Measurements from ENCODE around the gene MINK1.
"Not testable (repeated sequence)": the region's sequence is repeated elsewhere in the genome, so short reads cannot be mapped to it uniquely, and the experiment has no call there.

The MINK1 gene

DNA sequence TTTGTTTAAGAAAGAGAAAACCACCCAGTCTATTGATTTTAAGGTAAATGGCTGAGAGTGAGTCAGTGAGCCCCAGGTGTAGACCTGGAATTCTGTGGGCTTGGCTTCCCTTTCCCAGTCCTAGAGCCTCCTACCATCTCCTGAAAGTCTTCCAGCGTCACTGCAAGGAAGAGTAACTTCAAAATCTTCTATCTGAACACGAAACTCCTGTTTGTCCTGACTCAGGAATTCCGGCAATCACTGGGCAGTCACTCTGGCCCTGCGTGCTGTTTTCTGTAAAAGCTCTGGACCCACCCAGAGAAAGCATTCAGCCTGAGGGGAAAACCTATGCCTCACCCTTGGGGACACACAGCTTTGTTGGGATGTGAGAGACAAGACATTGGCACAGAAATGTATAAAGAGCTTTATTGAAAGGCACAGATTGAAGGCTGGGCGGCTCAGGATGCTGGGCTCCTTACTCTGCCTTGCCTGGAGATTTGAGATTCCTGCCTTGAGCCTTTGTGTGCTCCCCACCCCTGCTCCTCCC is 15.9 kb downstream of the MINK1 start:
- FAIRE-seq = no peak

DNA sequence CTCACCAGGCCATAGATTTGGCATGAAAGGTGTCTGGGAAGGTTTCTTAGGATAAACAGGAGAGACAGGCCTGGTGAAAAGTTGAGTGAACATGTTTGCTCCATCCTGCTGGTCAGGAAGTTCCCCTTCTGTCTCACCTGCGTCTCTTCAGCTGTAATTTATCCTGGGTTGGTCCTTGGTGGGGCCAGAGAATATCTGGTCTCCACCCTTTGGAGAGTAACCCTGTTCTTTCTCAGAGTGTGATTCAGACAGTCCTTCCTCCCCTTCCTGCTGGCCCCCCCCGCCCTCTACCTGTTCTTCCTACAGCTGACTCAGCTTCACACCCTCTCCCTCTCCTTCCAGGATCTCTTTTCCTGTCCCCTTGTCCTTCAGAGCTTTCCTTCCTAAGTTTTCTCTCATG is 17.1 kb downstream of the MINK1 start:
- no peak for FAIRE-seq

DNA sequence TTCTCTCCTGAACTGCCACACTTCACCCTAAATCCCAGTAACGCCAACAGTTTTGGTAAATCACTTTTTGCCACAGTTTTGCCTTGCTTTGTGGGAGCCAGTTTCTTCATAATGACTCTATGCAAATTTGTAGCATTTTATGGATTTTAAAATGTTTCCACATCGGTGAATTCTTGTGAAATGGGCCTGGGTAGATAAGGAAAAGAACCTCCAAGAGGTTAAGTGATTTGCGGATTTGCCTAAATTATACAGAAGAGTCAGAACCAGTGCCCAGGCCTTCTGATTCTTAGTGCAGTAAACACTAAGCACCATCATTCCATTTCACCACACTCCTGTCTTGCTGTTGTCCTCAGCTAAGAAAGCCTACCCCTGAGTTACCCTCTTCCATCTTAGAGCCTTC is 17.9 kb downstream of the MINK1 start:
- no peak for FAIRE-seq

DNA sequence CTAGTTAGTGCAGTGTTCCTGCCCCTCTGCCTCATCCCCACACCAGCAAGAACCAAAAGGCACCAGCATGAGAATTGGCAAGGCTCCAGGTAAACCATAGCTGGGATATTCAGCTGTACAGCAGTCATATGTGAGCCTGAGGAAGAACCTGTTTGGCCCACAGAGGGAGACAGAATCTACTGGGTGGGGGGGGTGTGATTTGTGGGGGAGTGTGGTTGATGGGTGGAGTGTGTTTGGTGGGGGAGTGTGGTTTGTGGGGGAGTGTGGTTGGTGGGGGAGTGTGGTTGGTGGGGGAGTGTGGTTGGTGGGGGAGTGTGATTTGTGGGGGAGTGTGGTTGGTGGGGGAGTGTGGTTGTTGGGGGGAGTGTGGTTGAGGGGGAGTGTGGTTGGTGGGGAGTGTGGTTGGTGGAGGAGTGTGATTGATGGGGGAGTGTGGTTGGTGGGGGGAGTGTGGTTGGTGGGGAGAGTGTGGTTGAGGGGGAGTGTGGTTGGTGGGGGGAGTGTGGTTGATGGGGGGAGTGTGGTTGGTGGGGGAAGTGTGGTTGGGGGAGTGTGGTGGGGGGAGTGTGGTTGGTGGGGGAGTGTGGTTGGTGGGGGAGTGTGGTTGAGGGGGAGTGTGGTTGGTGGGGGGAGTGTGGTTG is 19.5 kb downstream of the MINK1 start:
- no peak for FAIRE-seq

DNA sequence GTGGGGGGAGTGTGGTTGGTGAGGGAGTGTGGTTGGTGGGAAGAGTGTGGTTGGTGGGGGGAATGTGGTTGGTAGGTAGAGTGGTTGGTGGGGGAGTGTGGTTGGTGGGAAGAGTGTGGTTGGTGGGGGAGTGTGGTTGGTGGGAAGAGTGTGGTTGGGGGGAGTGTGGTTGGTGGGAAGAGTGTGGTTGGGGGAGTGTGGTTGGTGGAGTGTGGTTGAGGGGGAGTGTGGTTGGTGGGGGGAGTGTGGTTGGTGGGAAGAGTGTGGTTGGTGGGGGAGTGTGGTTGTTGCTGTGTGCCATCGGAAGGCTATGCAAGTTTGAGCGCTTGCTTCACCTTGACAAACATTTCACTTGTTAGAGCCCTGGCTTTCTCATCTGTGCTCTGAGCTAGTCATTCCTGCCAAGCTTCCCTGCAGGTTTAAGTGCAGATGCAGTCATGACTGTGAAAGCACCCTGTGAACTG is 20.1 kb downstream of the MINK1 start:
- no peak for FAIRE-seq

DNA sequence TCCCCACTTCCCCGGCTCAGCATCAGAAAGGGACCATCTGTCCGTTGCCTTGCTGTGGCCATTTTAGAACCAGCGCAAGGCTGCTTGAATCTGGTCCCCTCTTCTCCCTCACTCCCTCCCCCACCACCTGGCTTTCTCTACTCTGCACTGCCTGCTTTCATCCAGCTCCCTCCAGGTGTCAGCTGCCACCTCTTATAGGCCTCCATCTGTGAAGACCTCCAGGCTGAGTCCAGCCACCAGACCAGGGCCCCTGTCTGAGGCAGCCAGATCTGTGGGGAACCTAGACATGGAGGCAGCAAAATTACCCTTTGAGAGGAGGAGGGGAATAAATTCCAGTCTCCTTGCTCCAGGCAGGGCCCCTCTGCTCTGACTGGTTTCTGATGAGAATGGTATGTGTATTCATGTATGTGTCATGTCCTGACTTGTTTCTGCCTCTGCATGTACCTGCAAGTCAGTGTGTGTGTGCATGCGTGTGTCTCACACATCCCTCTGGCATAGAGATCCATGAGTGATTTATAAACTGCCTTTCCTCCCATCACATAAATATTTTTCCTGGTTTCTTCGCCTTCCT is 21.1 kb downstream of the MINK1 start:
- no peak for FAIRE-seq

DNA sequence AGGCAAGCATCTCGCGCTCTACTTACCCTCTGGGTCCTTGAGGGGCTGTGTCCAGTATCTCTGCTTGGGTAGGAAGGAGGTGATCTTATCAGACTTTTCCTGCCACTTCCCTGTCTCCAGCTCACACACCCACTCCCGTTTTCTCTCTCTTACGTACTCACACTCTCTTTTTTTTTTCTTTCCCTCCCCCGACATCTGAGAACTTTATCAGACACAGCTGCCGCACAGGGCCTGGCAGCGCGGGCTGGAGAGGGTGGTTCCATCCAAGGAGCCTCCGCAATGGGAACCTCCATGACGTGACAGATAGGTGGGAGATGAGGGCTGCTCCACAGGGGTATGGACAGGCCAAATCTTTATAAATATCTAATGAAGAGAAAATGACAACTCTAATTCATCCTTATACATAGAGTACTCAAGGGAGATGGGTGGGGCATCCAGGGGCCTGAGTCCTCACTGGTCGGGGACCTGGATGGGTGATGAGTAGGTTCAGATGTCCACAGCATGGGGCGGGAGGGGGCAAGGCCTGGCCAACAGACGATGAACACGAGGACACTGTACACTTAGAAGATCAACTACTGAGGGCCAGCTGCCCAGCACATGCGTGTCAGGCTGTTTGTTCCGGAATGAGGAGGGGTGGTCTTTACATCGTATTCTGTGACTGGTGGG is 23.3 kb downstream of the MINK1 start:
- FAIRE-seq = no peak

DNA sequence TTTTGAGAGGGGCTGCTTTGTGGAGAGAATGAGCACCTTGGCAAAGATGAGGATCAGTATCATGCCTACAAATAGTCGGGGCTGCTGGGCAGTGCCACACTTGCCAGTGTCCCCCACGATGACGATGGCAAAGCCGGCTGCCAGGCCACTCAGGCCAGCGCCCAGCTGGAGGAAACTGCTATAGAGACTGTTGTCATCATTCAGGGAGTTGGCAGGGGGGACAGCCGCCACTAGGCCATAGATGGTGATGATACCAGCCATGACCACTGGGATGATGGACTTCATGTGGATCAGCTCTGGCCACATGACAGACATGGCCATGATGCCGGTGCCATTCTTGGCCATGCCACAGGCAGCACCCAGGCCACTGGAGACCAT is 23.8 kb downstream of the MINK1 start:
- no peak for FAIRE-seq

DNA sequence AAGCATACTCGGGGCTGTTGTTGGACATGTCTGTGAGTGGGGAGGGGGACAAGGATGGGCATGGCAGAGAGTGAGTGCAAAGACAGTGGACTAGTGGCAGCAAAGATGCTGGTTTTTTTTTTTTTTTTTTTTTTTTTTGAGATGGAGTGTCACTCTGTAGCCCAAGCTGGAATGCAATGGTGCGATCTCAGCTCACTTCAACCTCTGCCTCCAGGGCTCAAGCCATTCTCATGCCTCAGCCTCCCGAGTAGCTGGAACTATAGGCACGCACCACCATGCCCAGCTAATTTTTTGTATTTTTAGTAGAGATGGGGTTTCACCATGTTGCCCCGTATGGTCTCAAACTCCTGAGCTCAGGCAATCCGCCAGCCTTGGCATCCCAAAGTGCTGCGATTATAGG is 24.2 kb downstream of the MINK1 start:
- not testable (repeated sequence) for FAIRE-seq

DNA sequence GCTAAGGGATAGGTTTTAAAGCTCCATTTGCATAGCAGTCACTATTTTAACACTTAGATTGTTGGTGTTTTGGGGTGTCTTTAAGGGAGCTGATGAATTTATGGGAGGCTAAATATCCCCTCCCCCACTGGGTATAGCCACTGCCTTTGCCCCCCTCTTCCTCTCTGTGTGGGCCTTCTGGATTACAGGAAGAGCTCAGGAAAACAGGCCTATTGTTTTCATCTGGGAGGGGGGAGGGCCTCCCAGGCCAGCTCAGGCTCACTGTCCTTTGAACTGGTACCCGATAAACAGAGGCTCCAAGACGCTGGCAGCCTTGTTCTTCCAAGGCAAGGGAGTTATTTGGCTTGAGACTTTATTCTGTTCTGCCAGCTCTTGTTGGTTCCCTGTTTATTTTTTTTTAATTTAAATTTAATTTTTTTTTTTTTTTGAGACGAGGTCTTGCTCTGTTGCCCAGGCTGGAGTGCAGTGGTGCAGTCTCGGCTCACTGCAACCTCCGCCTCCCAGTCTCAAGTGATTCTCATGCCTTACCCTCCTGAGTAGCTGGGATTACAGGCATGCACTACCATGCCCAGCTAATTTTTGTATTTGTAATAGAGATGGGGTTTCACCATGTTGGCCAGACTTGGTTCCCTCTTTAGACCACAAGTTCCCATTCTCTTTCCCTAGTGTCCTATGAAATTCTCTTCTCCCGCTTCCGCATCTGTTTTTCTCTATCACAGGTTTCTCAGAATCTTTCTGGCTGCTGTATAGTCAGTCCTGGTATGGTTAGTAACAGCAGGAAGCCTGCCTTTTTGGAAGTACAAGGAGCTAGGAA is 25.1 kb downstream of the MINK1 start:
- FAIRE-seq = no peak

DNA sequence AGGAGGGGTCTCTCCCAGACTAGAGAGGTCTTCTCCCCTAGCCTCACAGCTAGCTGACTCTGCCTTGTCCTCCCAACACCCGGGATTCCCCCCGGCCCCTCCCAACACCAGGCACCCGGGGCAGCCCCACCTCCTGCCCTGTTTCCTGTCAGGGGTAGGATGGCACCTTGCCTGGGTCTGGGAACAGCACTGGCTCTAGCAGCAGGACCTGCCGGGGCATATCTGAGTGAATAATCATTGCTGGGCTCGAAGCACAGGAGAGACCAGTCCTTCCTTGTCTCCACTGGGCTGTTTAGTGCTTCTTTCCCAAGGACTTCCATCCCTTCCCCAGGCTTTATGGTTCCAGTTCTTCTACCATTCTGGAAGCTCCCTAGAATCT is 25.7 kb downstream of the MINK1 start:
- no peak for FAIRE-seq

DNA sequence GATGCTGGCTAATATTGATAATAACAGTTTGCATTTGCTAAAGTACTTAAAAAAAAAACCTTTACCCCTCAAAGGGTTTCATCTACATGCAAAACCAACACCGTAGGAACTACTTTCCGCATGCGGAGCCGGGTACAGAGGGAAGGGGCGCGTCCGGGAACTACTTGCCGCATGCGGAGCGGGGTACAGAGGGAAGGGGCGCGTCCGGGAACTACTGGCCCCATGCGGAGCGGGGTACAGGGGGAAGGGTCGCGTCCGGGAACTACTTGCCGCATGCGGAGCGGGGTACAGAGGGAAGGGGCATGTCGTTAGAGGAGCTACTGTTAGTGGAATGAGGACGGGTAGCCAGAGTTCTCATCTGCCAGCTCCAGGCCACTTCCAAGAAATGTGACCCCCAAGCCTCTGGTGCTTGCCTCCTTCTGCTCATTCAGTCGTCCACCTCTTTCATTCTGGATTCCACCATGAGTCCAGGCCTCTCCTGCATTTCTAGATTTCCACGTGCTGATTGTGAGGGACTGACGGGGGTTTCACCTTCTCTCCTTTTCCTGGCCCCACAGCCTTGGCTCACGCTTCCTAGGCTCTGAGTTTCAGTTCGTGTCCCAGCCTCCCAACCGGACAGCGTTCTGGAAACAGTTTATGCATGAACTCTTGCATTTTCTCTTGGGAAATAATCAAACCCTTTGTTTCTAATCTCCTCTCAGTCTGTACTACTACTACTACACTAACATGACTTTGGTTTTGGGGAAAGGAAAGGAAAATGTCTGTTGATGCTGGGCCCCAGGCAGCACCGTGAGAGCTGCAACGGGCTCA is 26.9 kb downstream of the MINK1 start:
- no peak for FAIRE-seq

DNA sequence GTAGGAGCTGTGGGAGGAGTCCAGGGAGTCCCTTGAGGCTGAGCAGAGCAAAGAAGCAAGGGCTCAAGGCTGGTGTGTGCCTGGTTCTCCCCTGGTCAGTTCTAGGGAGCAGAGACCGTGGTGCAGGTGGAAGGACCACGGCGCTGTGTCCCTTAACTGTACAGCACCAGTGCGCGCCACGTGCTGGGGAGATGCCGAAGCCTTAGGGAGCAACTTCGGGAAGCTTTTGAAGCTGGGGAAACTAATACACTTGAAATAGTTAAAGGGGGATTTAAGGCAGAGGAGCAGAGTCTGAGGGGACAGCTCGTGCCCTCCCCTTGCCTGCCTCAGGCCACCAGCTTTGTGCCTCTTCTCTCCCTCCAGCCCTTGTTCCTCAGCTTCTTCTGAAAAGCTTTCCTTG is 27.5 kb downstream of the MINK1 start:
- FAIRE-seq = no peak

DNA sequence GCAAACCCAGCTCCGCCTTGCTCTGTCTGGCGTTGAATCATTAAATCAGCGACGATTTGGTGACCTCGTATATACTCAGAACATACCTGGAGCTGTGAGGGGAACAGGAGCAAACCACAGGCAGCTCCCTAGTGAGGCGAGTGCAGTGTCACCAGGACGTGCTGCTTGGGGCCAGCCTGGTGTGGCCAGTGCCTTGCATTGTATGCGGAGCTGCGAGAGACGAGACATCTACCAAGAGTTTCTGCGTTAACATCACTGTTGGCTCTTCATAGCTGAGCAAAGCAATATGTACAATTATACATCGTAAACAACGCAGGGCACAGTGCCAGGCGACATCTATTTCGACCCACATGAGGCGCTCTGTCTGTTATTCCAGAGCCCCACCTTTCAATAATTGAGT is 27.9 kb downstream of the MINK1 start:
- no peak for FAIRE-seq

DNA sequence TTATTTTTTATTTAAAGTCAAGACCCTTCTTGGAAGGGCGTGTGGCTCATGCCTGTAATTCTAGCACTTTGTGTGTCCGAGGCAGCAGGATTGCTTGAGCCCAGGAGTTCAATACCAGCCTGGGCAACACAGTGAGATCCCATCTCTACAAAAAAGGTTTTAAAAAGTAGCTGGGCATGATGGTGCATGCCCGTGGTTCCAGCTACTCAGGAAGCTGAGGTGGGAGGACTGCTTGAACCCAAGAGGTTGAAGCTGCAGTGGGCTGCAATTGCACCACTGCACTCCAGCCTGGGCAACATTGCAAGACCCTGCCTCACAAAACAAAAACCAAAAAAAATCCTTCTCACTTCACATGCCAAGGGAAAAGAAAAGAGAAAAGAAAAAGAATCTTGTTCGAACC is 29.6 kb downstream of the MINK1 start:
- no peak for FAIRE-seq

DNA sequence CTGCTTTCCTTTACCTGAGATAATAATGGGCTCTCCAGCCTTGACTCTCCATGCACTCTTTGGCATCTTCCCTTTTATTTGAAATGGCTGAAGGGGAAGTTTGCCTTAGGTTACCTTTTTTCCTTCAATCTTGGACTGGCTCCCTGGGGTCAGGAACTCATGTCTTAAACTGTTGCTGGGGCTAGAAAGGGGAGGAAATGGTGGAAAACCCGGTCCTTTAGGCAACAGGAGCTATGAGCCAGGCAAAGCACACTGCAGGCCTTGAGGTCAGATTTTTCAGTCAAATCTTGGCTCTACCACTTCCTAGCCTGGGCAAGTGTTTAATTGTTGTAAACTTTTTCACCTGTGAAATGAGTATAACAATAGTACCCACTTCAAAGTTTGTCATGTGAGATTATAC is 30.2 kb downstream of the MINK1 start:
- FAIRE-seq = no peak

DNA sequence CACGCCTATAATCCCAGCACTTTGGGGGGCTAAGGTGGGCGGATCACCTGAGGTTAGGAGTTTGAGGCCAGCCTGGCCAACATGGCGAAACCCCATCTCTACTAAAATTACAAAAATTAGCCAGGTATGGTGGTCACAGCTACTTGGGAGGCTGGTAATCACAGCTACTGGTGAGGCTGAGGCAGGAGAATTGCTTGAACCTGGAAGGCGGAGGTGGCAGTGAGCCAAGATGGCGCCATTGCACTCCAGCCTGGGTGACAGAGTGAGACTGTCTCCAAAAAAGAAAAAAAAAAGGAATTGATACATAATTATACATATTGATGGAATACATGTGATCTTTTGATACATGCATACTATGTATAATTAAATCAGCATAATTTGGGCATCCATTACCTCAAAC is 34.4 kb downstream of the MINK1 start:
- FAIRE-seq = not testable (repeated sequence)

DNA sequence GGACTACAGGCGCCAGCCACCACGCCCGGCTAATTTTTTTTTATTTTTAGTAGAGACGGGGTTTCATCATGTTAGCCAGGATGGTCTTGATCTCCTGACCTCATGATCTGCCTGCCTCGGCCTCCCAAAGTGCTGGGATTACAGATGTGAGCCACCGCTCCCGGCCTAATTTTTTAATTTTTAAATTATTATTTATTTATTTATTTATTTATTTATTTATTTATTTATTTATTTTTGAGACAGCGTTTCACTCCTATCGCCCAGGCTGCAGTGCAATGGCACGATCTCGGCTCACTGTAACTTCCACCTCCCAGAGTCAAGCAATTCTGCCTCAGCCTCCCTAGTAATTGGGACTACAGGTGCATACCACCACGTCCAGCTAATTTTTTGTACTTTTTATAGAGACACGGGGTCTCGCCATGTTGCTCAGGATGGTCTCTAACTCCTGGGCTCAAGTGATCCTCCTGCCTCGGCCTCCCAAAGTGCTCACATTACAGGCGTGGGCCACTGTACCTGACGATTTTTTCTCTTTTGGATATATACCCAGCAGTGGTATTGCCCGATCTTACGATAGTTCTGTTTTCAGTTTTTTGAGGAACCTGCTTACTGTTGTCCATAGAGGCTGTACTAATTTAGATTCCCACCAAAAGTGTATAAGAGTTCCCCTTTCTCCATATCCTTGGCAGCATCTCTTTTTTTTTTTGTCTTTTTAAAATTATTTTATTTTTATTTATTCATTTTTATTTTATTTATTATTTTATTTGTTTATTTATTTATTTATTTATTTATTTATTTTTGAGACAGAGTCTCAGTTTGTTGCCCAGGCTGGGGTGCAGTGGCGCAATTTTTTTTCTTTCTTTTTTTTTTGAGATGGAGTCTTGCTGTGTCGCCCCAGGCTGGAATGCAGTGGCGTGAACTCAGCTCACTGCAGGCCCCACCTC is 36.2 kb downstream of the MINK1 start:
- FAIRE-seq = not testable (repeated sequence)

DNA sequence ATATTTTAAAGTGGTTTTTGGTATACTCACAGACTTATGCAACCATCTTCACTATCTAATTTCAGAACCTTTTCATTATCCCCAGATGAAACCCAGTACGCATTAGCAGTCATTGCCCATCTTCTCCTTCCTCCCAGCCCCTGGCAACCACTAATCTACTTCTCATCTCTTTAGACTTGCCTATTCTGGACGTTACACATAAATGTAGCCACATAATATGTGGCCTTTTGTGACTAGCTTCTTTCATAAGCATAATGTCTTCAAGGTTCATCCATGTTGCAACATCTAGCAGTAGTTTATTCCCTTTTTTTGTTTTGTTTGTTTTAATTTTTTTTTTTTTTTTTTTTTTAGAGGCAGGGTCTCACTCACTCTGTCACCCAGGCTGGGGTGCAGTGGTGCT is 37.7 kb downstream of the MINK1 start:
- FAIRE-seq = no peak

DNA sequence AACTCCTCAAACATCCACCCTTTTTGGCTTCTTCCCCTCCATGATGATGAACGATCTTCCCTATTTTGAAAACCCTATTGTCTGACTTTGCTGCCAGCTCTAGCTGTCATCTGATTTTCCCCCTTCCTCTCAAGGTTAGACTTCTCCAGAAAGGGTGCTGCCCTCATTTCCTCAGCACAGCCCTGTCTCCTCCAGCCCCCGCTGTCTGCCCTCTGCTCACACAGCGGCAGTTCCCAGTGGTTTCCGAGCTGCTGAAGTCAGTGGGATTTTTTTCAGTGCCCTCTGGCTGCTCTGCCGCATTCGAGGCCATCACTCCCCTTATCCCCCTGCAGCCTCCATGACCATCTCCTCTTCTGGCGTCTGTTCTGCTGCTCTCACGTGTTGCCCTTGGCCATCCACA is 39.6 kb downstream of the MINK1 start:
- FAIRE-seq = no peak

DNA sequence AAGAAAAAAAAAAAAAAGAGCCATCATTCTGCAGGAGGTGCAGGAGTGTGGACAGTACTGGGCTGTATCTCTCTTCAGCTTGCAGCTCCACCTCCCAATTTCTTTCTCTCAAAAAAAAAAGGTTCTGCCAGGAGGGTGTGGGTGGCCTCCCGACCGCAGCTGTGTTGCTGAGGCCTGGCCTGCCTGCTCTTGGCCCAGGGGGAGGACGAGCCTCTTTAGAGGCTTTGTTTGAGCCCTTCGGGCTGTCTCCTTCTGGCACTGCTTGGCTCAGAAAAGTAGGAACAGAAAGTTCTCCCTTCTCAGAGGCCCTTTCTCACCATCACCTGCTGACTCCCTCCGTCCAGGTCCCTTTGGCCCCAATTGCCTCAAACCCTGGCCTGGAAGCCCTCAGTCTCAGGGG is 43.9 kb downstream of the MINK1 start:
- FAIRE-seq = no peak
